IMR-90 (cell line): ENCODE measurements around the gene GPA33. TPM values are rescaled to one million over a fixed set of nuclear protein-coding genes. Genes with fewer than 3 reads are reported as not detected.

Source experiments
- ATAC-seq: fragments of 200-7000 bp; cut with Tn5 transposase; 2 replicates; pipeline ENCODE4 v1.9.1; 2020; ENCODE audit warnings: low read depth, mild to moderate bottlenecking, moderate library complexity
- BruUV-seq: library from RNA; stranded (reverse); fragments of 400-500 nt; replicated peaks from 2 replicates; lab custom pipeline; 2021; lab: Mats Ljungman, UMichigan
- CTCF ChIA-PET: fragments of 300-600 bp; formaldehyde crosslinking; extraction: SDS; loops from one replicate; lab custom pipeline; 2021; ENCODE audit warnings: antibody characterized with exemption; lab: Yijun Ruan, JAX
- POLR2A ChIA-PET: fragments of 300-600 bp; sonication (Branson Sonifier 250); formaldehyde crosslinking; loops from one replicate; lab custom pipeline; 2022; ENCODE audit warnings: antibody characterized with exemption; ENCODE audit not compliant: unreplicated experiment; lab: Charles Lee
- DNase-seq: peaks from one replicate; pipeline ENCODE4 v3.0.0; 2013
- H2AFZ ChIP-seq: replicated peaks from 2 replicates; pipeline ENCODE3; 2013; ENCODE audit warnings: low read length, mild to moderate bottlenecking; ENCODE audit not compliant: poor library complexity
- H2AK5ac ChIP-seq: 2 replicates; pipeline ENCODE4 v1.6.1; 2013; ENCODE audit warnings: low read depth, low read length, inconsistent platforms
- H2AK9ac ChIP-seq: replicated peaks from 2 replicates; pipeline ENCODE3; 2013; ENCODE audit warnings: mild to moderate bottlenecking, low read depth, low read length, moderate library complexity; ENCODE audit not compliant: poor library complexity
- H2BK120ac ChIP-seq: 2 replicates; pipeline ENCODE4 v1.6.1; 2013; ENCODE audit warnings: low read depth, low read length, inconsistent platforms
- H2BK15ac ChIP-seq: 3 replicates; pipeline ENCODE4 v1.6.1; 2013; ENCODE audit warnings: low read depth, low read length, inconsistent platforms
- H2BK20ac ChIP-seq: 2 replicates; pipeline ENCODE4 v1.6.1; 2013; ENCODE audit warnings: low read depth, mild to moderate bottlenecking, inconsistent platforms, low read length, moderate library complexity
- H2BK5ac ChIP-seq: 2 replicates; pipeline ENCODE4 v1.6.1; 2013; ENCODE audit warnings: mild to moderate bottlenecking, low read depth, low read length, inconsistent platforms; ENCODE audit not compliant: poor library complexity, severe bottlenecking
- H3K14ac ChIP-seq: replicated peaks from 2 replicates; pipeline ENCODE4 v1.6.1; 2013; ENCODE audit warnings: low read depth, low read length, inconsistent platforms
- H3K18ac ChIP-seq: 2 replicates; pipeline ENCODE4 v1.6.1; 2013; ENCODE audit warnings: low read depth, low read length, control low read depth
- H3K23ac ChIP-seq: 2 replicates; pipeline ENCODE4 v1.6.1; 2013; ENCODE audit warnings: low read depth, low read length, inconsistent platforms
- H3K27ac ChIP-seq: 2 replicates; pipeline ENCODE4 v1.5.1; 2013; ENCODE audit warnings: mild to moderate bottlenecking, control low read depth, low read length; ENCODE audit not compliant: insufficient read depth
- H3K27me3 ChIP-seq: 2 replicates; pipeline ENCODE4 v1.6.1; 2013; ENCODE audit warnings: low read length; ENCODE audit not compliant: control insufficient read depth, insufficient read depth
- H3K36me3 ChIP-seq: 2 replicates; pipeline ENCODE4 v1.6.1; 2013; ENCODE audit warnings: low read length, mixed read lengths; ENCODE audit not compliant: control insufficient read depth, insufficient read depth
- H3K4ac ChIP-seq: 2 replicates; pipeline ENCODE4 v1.6.1; 2013; ENCODE audit warnings: low read depth, low read length, inconsistent platforms
- H3K4me1 ChIP-seq: 2 replicates; pipeline ENCODE4 v1.6.1; 2013; ENCODE audit warnings: low read length, mixed read lengths; ENCODE audit not compliant: control insufficient read depth, insufficient read depth
- H3K4me2 ChIP-seq: 2 replicates; pipeline ENCODE4 v1.6.1; 2013; ENCODE audit warnings: low read depth, mild to moderate bottlenecking, control low read depth, low read length, moderate library complexity
- H3K4me3 ChIP-seq: 2 replicates; pipeline ENCODE4 v1.5.1; 2013; ENCODE audit warnings: low read depth, mild to moderate bottlenecking, control low read depth, low read length, moderate library complexity; ENCODE audit not compliant: insufficient read depth
- H3K56ac ChIP-seq: 2 replicates; pipeline ENCODE4 v1.6.1; 2013; ENCODE audit warnings: low read length, inconsistent platforms; ENCODE audit not compliant: insufficient read depth; ENCODE audit errors: extremely low read depth
- H3K79me1 ChIP-seq, 2 experiments: 2 replicates each; pipeline ENCODE4 v1.6.1; 2013; ENCODE audit warnings: low read length in 2 of 2, inconsistent platforms in 1 of 2, low read depth in 1 of 2
- H3K9ac ChIP-seq: 2 replicates; pipeline ENCODE4 v1.6.1; 2013; ENCODE audit warnings: low read depth, low read length, control low read depth
- H3K9me1 ChIP-seq: 2 replicates; pipeline ENCODE4 v1.6.1; 2013; ENCODE audit warnings: low read length, inconsistent platforms; ENCODE audit not compliant: insufficient read depth
- H3K9me3 ChIP-seq: 2 replicates; pipeline ENCODE4 v1.6.1; 2013; ENCODE audit warnings: low read length; ENCODE audit not compliant: control insufficient read depth, insufficient read depth
- H4K20me1 ChIP-seq: 2 replicates; pipeline ENCODE4 v1.6.1; 2013; ENCODE audit warnings: low read length, inconsistent platforms; ENCODE audit not compliant: insufficient read depth
- H4K5ac ChIP-seq: 2 replicates; pipeline ENCODE4 v1.6.1; 2013; ENCODE audit warnings: mild to moderate bottlenecking, low read depth, low read length, control low read depth
- H4K8ac ChIP-seq, 2 experiments: 2 replicates each; pipeline ENCODE4 v1.6.1; 2013; ENCODE audit warnings: low read depth in 2 of 2, low read length in 2 of 2, control low read depth in 1 of 2, inconsistent platforms in 1 of 2
- H4K91ac ChIP-seq: 2 replicates; pipeline ENCODE4 v1.6.1; 2013; ENCODE audit warnings: low read depth, low read length, inconsistent platforms; ENCODE audit not compliant: insufficient read depth
- CEBPB ChIP-seq: IDR thresholded peaks from 2 replicates; pipeline ENCODE4 v1.6.1; 2012; ENCODE audit warnings: low read depth, low read length, improper control_type of control experiment
- RFX5 ChIP-seq: IDR thresholded peaks from 2 replicates; pipeline ENCODE4 v1.8.0; 2012; ENCODE audit warnings: low read depth, mild to moderate bottlenecking, low read length, moderate library complexity
- whole genome bisulfite sequencing, 2 experiments: methylation state at CpG; one replicate each; pipeline versions ENCODE4 v1.1.5 to v1.1.7; 2013; ENCODE audit warnings: missing lambda C conversion rate in 2 of 2; ENCODE audit not compliant: insufficient read length in 1 of 2; ENCODE audit errors: extremely low coverage in 2 of 2; 5-methylcytosine and 5-hydroxymethylcytosine counted together
- dilution Hi-C: fragments of 300-500 bp; cut with HindIII; formaldehyde crosslinking; loops from one replicate; pipeline ENCODE4 v1.14.3; 2018; ENCODE audit warnings: low sequenced_read_pairs; ENCODE audit not compliant: unreplicated experiment
- in situ Hi-C: fragments of 300-500 bp; cut with MboI; formaldehyde crosslinking; loops from 3 replicates; pipeline ENCODE4 v1.14.3; 2019; ENCODE audit warnings: low sequenced_read_pairs, inconsistent platforms, mixed read lengths
- intact Hi-C: fragments of 100-400 bp; cut with micrococcal nuclease; formaldehyde crosslinking; loops from 2 replicates; pipeline ENCODE4 v1.10.0; 2022
- polyA plus RNA-seq, 3 experiments: library from polyadenylated mRNA; depleted of rRNA; stranded (reverse); fragments of >200 nt; gene quantifications; 2 replicates each; pipeline ENCODE4 v1.2.3, GENCODE V29; 2012; ENCODE audit warnings: low replicate concordance in 1 of 3
- total RNA-seq: library from RNA; depleted of rRNA; stranded (reverse); fragments of >200 nt; gene quantifications from 2 replicates; pipeline ENCODE4 v1.2.3, GENCODE V29; 2012

The GPA33 gene
- total and polyA plus RNA-seq, 2 of the 4 experiments (the other 2 are of a cell fraction), result not detected

- TF ChIP-seq CEBPB, result no peak
Measured at GRCh38 chr1:167054946-167055630, 35.1 kb downstream of the GPA33 start (continued).

DNA sequence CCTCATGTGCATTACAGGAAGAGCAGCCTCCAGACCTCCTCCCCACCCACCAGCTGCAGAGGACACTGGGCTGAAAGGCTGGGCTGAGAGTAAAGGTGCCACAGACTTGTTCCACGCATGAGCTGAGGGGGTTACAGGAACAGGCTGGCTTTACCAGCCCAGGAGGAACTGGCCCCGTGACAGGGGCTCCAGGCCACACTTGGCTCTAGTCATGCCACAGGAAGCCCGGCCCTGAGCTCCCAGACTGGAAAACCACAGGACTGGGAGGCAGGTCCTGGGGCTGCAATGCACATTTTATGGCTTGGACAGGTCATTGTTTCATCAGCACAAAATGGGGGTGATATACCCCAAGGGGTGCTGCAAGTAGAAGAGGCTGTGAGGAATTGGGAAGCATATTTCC lies 35.6 kb downstream of the GPA33 start:
- Histone ChIP-seq H3K9me3 (no peaks in the 10 kb centered on the region), H4K91ac (no peak overlapping the region), H3K4ac (no peak overlapping the region), H2BK15ac (no peak overlapping the region), H3K56ac (no peak overlapping the region), H3K79me1 (no peaks in the 10 kb centered on the region), H3K4me3 (no peak overlapping the region), H2AFZ (peak overlapping the region; percentile 15), H3K36me3 (no peaks in the 10 kb centered on the region), H2BK5ac (no peak overlapping the region), H3K27ac (no peak overlapping the region), H4K8ac (no peak overlapping the region), H2AK5ac (no peak overlapping the region), H3K9me1 (peaks cover 6% of the 10 kb centered on the region; the same call in 1 of the 2 replicates), H4K20me1 (no peaks in the 10 kb centered on the region), H4K5ac (no peak overlapping the region), H2BK20ac (no peak overlapping the region), H3K4me2 (no peak overlapping the region), H3K14ac (no peak overlapping the region), H3K27me3 (no peaks in the 10 kb centered on the region; the same call in 1 of the 2 replicates), H3K9ac (no peak overlapping the region), H3K23ac (no peak overlapping the region), H3K18ac (no peak overlapping the region), H2BK120ac (no peak overlapping the region), H2AK9ac (no peak overlapping the region), H3K4me1 (no peaks in the 10 kb centered on the region)
- in situ Hi-C loops, result loop anchor here (10.0 kb wide), 2 partner anchors 140 to 580 kb away; no protein-coding TSS in a partner anchor
- ChIA-PET CTCF (interaction anchor here (0.7 kb wide), 1 partner anchor 1053 kb away, joined by 3 read pairs; no protein-coding TSS in a partner anchor), POLR2A (no interaction called here)
- TF ChIP-seq RFX5, result no peak
- TF ChIP-seq CEBPB, result no peak
- no CpG with 5 or more reads among the region's 3 CpGs for WGBS, 2 experiments
- dilution Hi-C loops, result no loop called here
- no peak for ATAC-seq
- BruUV-seq, result no TSS peak
- intact Hi-C loops, result no loop called here
- no peak for DNase-seq
